Neural progenitor cell (in vitro differentiated cells): Measurements from ENCODE around the gene CDC42EP4. TPM values are rescaled to one million over a fixed set of nuclear protein-coding genes. Genes with fewer than 3 reads are reported as not detected.

Experiments used
- DNase-seq: peaks from one replicate; pipeline ENCODE4 v3.0.0-alpha.2; 2016; ENCODE audit warnings: low spot score
- H2AFZ ChIP-seq: fragments of 200-600 bp; sonication (generic); replicated peaks from 2 replicates; pipeline ENCODE4 v1.6.1; 2016; ENCODE audit warnings: antibody characterized with exemption
- H3F3A ChIP-seq: fragments of 200-600 bp; sonication (generic); 2 replicates; pipeline ENCODE4 v1.6.1; 2016; ENCODE audit warnings: antibody characterized with exemption, low read depth
- H3K27ac ChIP-seq: fragments of 200-600 bp; sonication (generic); 2 replicates; pipeline ENCODE4 v1.5.1; 2016; ENCODE audit warnings: mild to moderate bottlenecking
- H3K27me3 ChIP-seq: fragments of 200-600 bp; sonication (generic); 2 replicates; pipeline ENCODE4 v1.6.1; 2016; ENCODE audit warnings: mild to moderate bottlenecking, moderate library complexity
- H3K36me3 ChIP-seq: fragments of 200-600 bp; sonication (generic); 2 replicates; pipeline ENCODE4 v1.5.1; 2016
- H3K4me1 ChIP-seq: fragments of 200-600 bp; sonication (generic); 2 replicates; pipeline ENCODE4 v1.6.1; 2016; ENCODE audit warnings: mixed run types
- H3K4me2 ChIP-seq: fragments of 200-600 bp; sonication (generic); 2 replicates; pipeline ENCODE4 v1.6.1; 2016
- H3K4me3 ChIP-seq: fragments of 200-600 bp; sonication (generic); 2 replicates; pipeline ENCODE4 v1.5.1; 2016
- H3K79me2 ChIP-seq: fragments of 200-600 bp; sonication (generic); 2 replicates; pipeline ENCODE4 v1.6.1; 2016; ENCODE audit warnings: low read depth
- H3K9ac ChIP-seq: fragments of 200-600 bp; sonication (generic); 2 replicates; pipeline ENCODE4 v1.6.1; 2016
- H3K9me3 ChIP-seq: fragments of 200-600 bp; sonication (generic); 2 replicates; pipeline ENCODE4 v1.5.1; 2016; ENCODE audit warnings: low read depth
- H4K20me1 ChIP-seq: fragments of 200-600 bp; sonication (generic); 2 replicates; pipeline ENCODE4 v1.6.1; 2016; ENCODE audit warnings: low read depth
- H3K27ac Mint-ChIP-seq: 3 replicates; pipeline ENCODE4 v1.8.0; 2021; ENCODE audit warnings: mixed read lengths
- H3K27me3 Mint-ChIP-seq: 2 replicates; pipeline ENCODE4 v1.8.0; 2022; ENCODE audit warnings: low read depth, mild to moderate bottlenecking, inconsistent platforms, moderate library complexity, mixed read lengths; ENCODE audit not compliant: insufficient read depth
- H3K36me3 Mint-ChIP-seq: 3 replicates; pipeline ENCODE4 v1.8.0; 2021; ENCODE audit warnings: mixed read lengths
- H3K4me1 Mint-ChIP-seq: 3 replicates; pipeline ENCODE4 v1.8.0; 2021; ENCODE audit warnings: mixed read lengths
- H3K4me3 Mint-ChIP-seq: 3 replicates; pipeline ENCODE4 v1.8.0; 2021; ENCODE audit warnings: mild to moderate bottlenecking, moderate library complexity, mixed read lengths
- H3K9me3 Mint-ChIP-seq: 3 replicates; pipeline ENCODE4 v1.8.0; 2020; ENCODE audit warnings: mixed read lengths
- CTCF ChIP-seq: fragments of 200-600 bp; sonication (generic); IDR thresholded peaks from 2 replicates; pipeline ENCODE4 v1.5.1; 2017; ENCODE audit warnings: antibody characterized with exemption, mild to moderate bottlenecking
- EZH2 ChIP-seq: fragments of 200-600 bp; sonication (generic); IDR thresholded peaks from 2 replicates; pipeline ENCODE4 v1.6.1; 2017; ENCODE audit warnings: antibody characterized with exemption, mild to moderate bottlenecking, moderate library complexity
- EZH2phosphoT487 ChIP-seq: fragments of 200-600 bp; sonication (generic); IDR thresholded peaks from 2 replicates; pipeline ENCODE4 v1.6.1; 2017; ENCODE audit warnings: antibody characterized with exemption
- total RNA-seq: library from RNA; depleted of rRNA; stranded (reverse); fragments of >200 nt; gene quantifications from 2 replicates; pipeline ENCODE4 v1.2.3, GENCODE V29; 2015; ENCODE audit warnings: low replicate concordance

CDC42EP4 gene
- 10.8 and 28.9 TPM in 2 replicates for total RNA-seq

GRCh38 chr17:73311781-73312641 lies at the start of gene CDC42EP4:
Gene CDC42EP4, minus strand, starts transcription at chr17:73312001. Its CDS starts 25,501 bp downstream, at chr17:73286500.
- peaks cover 35% of the 10 kb centered on the region for H3F3A ChIP-seq
- peak within 1 kb of the TSS; percentile 95 for H3K27ac ChIP-seq
- Mint-ChIP-seq H3K4me3 (peak within 1 kb of the TSS; percentile 98), H3K4me1 (peaks cover 26% of the 10 kb centered on the region), H3K27ac (peak within 1 kb of the TSS; percentile 90), H3K36me3 (peaks cover 2% of the 10 kb centered on the region), H3K9me3 (no peaks in the 10 kb centered on the region), H3K27me3 (peaks cover 6% of the 10 kb centered on the region)
- TF ChIP-seq CTCF, result no peak
- no peak for TF ChIP-seq EZH2phosphoT487
- no peak for TF ChIP-seq EZH2
- H3K36me3 ChIP-seq, result no peaks in the 10 kb centered on the region
- peak within 1 kb of the TSS; percentile 77 for H3K4me3 ChIP-seq
- H3K9ac ChIP-seq, result peak within 1 kb of the TSS; percentile 68
- peaks cover 29% of the 10 kb centered on the region for H3K79me2 ChIP-seq
- peak within 1 kb of the TSS; percentile 100 for H3K4me2 ChIP-seq
- H3K9me3 ChIP-seq, result no peaks in the 10 kb centered on the region
- peak within 1 kb of the TSS; percentile 75 for H2AFZ ChIP-seq
- peak; percentile 97 for DNase-seq
- H4K20me1 ChIP-seq, result peaks cover 24% of the 10 kb centered on the region
- peaks cover 27% of the 10 kb centered on the region for H3K4me1 ChIP-seq
- H3K27me3 ChIP-seq, result peaks cover 14% of the 10 kb centered on the region

GRCh38 chr17:73360961-73361761 lies 49.4 kb upstream of the CDC42EP4 start:
- Mint-ChIP-seq H3K4me3 (peak overlapping the region; percentile 25), H3K4me1 (peaks cover 48% of the 10 kb centered on the region), H3K36me3 (peaks cover 26% of the 10 kb centered on the region), H3K27ac (no peak overlapping the region), H3K9me3 (no peaks in the 10 kb centered on the region), H3K27me3 (peaks cover 9% of the 10 kb centered on the region)
- Histone ChIP-seq H3K36me3 (no peaks in the 10 kb centered on the region), H3K4me3 (peak overlapping the region; percentile 22), H3K9me3 (no peaks in the 10 kb centered on the region), H3K79me2 (no peaks in the 10 kb centered on the region), H3K27ac (peak overlapping the region; percentile 90), H4K20me1 (peaks cover 47% of the 10 kb centered on the region), H3K4me2 (peak overlapping the region; percentile 81), H3K4me1 (peaks cover 52% of the 10 kb centered on the region), H3F3A (peaks cover 63% of the 10 kb centered on the region), H3K9ac (no peak overlapping the region), H3K27me3 (no peaks in the 10 kb centered on the region), H2AFZ (no peak overlapping the region)
- TF ChIP-seq CTCF (peak; percentile 9), EZH2 (no peak), EZH2phosphoT487 (no peak)
- DNase-seq, result peak; percentile 88

GRCh38 chr17:73359987-73360410 lies 48.2 kb upstream of the CDC42EP4 start:
- H3K27ac Mint-ChIP-seq, result no peak overlapping the region
- Histone ChIP-seq H4K20me1 (peaks cover 36% of the 10 kb centered on the region), H3K79me2 (no peaks in the 10 kb centered on the region), H3K4me2 (peak overlapping the region; percentile 81), H3K4me3 (no peak overlapping the region), H3K9me3 (no peaks in the 10 kb centered on the region), H2AFZ (no peak overlapping the region), H3K9ac (no peak overlapping the region), H3K4me1 (peaks cover 45% of the 10 kb centered on the region), H3K27me3 (no peaks in the 10 kb centered on the region), H3F3A (peaks cover 52% of the 10 kb centered on the region), H3K27ac (no peak overlapping the region), H3K36me3 (no peaks in the 10 kb centered on the region)
- H3K27me3 Mint-ChIP-seq, result peaks cover 7% of the 10 kb centered on the region
- peak; percentile 65 for DNase-seq
- H3K36me3 Mint-ChIP-seq, result peaks cover 28% of the 10 kb centered on the region
- TF ChIP-seq EZH2 (no peak), EZH2phosphoT487 (no peak), CTCF (peak; percentile 7)
- H3K4me1 Mint-ChIP-seq, result peaks cover 37% of the 10 kb centered on the region
- no peak overlapping the region for H3K4me3 Mint-ChIP-seq
- no peaks in the 10 kb centered on the region for H3K9me3 Mint-ChIP-seq
